Measurements from ENCODE around the gene CCDC87.
A peak's percentile ranks its signal among the peaks of the same experiment; 100 is the strongest.
"Not testable (repeated sequence)": the region's sequence is repeated elsewhere in the genome, so short reads cannot be mapped to it uniquely, and the experiment has no call there.

CCDC87 gene

DNA sequence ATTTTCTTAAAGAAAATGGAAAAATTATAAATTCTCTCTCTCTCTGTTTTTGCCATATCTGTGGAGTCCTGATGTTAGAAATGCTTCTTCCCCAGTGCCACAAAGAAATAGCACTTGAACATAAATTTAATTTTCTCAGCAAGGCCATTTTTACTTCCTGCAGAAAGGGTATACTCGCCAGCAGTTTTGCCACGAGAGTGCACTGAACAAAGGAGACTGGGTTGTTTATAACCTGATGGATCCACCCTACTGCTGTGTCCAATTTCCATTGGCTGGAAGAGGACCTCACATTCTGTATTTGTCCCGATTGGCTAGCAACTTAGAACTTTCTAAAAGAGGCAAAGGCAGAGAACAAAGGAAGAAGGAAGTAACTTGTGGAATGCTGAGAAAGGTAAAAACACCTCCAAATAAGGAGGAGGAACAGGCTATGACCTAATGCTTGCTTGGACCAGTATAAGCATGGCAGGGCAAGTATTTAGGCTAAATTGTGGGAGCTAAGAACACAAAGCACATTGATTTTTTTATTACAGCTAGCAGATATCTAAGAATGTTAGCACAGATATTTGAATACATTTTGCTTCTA lies 10.2 kb downstream of the CCDC87 start:
- not testable (repeated sequence) for DNase-seq (ENCODE audit: low read depth in 2 of 2)

- DNase-seq (ENCODE audit: low read depth in 2 of 2), result no peak
These were observed 11.6 kb downstream of the CCDC87 start for GRCh38 chr11:66581261-66581660.

DNA sequence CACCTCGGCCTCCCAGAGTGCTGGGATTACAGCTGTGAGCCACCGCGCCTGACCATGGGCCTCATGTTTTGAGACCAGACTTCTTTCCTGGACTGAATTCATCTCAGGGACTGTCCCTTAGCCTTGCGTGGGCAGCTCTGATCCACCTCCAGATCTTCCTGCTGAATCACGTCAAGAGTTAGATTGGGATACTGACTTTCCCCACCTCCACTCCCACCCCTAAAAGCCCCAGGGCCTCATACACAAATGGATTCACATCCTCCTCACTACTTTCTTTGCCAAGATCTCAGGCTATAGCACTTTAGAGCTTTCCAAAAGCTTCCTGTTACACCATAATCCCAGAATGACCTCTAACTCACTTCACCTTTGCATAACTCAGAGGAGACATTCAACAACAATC lies 12.1 kb downstream of the CCDC87 start:
- DNase-seq (ENCODE audit: low read depth in 2 of 2), result no peak

DNA sequence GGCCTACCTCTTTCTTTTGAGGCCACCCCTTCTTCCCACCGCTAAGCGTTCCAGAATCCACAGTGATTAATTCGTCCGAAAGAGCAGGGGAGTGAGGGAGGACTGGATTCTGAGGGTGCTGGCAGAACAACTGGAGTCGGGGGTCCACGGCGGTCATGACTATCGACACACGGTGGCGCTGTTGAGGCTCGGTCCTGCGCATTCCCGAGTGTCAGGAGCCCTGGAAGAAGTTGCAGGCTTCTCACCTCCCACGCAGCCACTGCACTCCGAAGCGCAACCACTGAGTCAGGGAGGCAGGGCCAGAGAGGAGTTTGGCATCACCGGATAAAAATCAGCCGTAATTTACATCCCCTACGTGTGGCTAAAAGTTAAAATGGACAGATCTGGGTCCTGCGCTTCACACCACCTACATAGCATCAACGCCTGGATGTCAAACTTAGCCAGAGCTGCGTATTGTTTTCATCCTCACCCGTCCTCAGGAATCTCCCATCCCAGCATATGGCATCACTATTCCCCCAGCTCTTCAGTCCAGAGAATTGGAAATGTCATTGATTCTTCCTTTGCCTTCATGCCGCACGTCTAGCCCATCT lies 13.8 kb downstream of the CCDC87 start:
- peak; percentile 45 to 75 for DNase-seq (ENCODE audit: low read depth in 2 of 2)

- DNase-seq (ENCODE audit: low read depth in 2 of 2), result no peak
These were observed 22.0 kb downstream of the CCDC87 start for GRCh38 chr11:66570850-66571180.

DNA sequence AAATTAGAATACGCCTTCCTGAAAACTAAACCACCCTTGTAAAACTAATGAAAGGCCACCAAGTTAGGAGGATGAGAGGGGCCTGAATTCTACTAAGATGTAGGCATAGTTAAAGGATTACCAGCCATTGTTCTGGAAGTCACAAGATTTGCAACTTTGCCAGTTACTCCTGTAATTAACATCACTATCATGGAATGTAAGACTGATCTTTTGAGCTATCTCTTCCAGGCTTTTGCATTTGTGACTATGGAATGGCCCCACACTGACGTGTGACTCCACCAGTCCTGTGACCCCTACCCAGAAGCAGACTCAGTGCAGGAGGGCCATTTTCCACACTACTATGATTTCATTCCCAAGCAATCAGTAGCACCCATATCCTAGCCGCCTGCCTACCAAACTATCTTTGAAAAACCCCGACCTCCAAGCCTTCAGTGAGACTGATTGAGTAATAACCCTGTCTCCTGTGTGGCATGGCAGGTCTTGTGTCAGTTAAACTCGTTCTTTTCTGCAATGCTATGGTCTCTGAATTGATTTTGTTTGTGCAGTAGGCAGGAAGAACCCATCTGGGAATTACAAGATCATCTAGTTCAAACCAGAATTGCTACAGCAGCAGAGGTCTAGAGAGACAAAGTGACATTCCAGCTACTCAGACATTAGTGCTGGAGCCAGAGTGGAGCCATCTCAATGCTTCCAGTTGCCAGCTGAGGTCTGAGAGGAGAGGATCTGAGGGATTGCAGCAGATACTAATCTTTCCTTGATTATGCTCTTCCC lies 22.6 kb downstream of the CCDC87 start:
- DNase-seq (ENCODE audit: low read depth in 2 of 2), result no peak

DNA sequence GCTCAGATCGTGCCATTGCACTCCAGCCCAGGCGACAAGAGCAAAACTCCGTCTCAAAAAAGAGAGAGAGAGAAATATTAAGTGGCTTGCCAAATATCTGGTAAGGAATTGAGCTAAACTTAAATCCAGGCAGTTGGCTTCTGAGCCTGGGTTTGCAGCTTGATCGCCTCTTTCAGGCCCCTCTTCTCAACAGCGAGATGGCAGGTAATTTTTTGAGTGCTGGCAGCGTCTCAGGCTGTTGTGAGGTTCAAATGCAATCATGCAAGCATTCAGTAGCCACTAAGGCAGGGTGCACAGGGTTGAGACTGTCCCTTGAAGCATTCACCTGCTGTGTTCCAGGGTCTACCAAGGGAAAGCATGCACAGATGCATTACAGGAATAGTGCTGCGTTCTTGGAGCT lies 23.8 kb downstream of the CCDC87 start:
- DNase-seq (ENCODE audit: low read depth in 2 of 2), result no peak

DNA sequence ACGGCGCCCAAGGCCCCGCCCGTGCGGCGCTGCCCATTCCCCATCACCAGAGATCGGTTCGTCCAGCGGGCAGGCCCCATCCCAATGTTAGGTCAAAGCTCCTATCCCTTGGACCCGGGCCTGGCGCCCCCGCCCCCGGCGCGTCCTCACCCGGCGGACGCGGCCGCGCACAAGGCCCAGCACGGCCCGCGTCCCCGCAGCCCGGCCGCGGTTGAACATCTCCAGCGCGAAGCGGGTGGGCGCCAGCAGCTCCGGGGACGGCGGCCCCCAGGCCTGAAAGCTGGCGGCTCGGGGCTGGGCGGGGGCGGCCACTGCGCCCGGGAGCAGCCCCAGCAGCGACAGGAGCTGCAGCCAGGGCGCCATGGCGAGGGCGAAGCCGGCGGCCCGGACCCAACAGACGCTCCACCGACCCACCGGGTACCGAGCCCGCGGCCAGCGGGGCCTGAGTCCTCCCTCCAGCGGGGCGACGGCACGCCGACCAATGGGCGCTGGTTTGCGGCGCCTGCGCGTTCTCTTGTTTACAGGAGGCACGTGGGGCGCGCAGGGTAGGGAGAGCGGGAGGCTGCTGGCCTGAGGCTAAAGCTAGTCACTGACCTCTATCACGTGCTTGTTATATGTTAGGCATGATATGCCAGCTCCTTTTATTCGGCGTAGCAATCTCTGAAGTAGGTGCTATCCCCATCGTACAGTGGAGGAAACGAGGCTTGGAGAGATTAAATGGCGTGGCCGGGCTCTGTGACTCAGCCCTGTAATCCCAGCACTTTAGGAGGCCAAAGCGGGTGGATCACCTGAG lies 24.5 kb downstream of the CCDC87 start, which contains the start of gene CTSF:
CTSF (minus strand) TSS at position 483 of the 793 bp plus-strand sequence; CDS start at position 363, 120 bp downstream.
- DNase-seq (ENCODE audit: low read depth in 2 of 2), result peak; percentile 15 to 43

DNA sequence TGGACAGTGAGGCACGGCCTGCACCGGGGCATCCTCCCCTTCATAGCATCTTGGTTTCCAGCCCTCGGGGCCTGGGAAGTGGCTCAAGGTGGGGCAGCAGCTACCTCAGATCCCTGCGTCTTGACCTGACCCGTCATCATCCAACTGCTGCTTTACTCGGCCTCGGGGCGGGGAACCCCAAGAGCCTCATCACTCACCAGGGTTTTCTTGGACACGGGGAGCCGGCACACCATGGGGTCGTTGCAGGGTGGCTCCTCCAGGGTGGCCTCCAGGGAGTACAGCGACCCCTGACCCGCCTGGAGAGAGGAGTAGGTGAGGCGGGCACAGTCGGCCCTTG lies 25.1 kb downstream of the CCDC87 start:
- no peak for DNase-seq (ENCODE audit: low read depth in 2 of 2)

- no peak for DNase-seq (ENCODE audit: low read depth in 2 of 2)
These were observed 26.6 kb downstream of the CCDC87 start for GRCh38 chr11:66566221-66566620.

- no peak for DNase-seq (ENCODE audit: low read depth in 2 of 2)
These were observed 27.9 kb downstream of the CCDC87 start for GRCh38 chr11:66564984-66565383.

GRCh38 chr11:66564538-66564937 lies 28.3 kb downstream of the CCDC87 start:
- DNase-seq (ENCODE audit: low read depth in 2 of 2), result no peak

GRCh38 chr11:66563832-66564231 lies 29.0 kb downstream of the CCDC87 start:
- no peak for DNase-seq (ENCODE audit: low read depth in 2 of 2)

DNA sequence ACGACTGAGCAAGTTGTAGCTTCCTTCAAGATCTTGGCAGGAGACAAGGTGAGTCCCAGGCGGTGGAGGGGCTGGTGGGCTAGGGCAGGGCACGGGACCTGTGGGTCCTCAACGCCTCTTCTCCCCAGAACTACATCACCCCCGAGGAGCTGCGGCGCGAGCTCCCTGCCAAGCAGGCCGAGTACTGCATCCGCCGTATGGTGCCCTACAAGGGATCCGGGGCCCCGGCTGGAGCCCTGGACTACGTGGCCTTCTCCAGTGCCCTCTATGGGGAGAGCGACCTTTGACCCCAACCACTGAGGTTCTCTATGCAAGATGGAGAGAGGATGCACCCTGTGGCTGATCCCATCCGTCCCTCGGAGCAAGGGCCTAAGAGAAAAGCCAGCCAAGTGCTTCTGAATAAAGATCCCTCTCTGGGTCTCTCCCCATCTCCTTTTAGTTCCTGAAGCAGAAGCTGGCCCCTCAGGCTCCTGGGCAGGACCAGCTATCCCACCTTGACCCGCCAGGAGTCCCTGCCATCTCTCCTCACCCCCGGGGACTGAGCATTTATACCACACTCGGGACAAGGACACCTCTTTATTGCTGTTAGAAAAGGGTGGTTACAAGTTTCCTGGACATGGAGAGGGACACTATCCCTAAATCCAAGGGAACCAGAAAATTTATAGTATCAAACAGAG lies 29.8 kb downstream of the CCDC87 start:
- DNase-seq (ENCODE audit: low read depth in 2 of 2), result no peak

- no peak for DNase-seq (ENCODE audit: low read depth in 2 of 2)
These were observed 30.6 kb downstream of the CCDC87 start for GRCh38 chr11:66562275-66562674.

DNA sequence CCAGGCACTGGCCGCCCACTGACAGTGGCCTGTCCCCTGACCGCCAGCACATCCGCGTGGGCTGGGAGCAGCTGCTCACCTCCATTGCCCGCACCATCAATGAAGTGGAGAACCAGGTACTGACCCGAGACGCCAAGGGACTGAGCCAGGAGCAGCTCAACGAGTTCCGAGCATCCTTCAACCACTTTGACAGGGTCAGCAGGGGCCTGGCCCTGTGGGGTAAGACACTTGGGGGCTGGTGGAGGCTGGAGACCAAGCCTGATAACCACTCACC lies 31.0 kb downstream of the CCDC87 start:
- DNase-seq (ENCODE audit: low read depth in 2 of 2), result no peak

GRCh38 chr11:66561178-66561974 lies 31.5 kb downstream of the CCDC87 start:
- no peak for DNase-seq (ENCODE audit: low read depth in 2 of 2)

- DNase-seq (ENCODE audit: low read depth in 2 of 2), result no peak
These were observed 32.8 kb downstream of the CCDC87 start for GRCh38 chr11:66559866-66560676.

GRCh38 chr11:66559142-66559865 lies 33.6 kb downstream of the CCDC87 start:
- DNase-seq (ENCODE audit: low read depth in 2 of 2), result peak in 1 of 2 donors; percentile 35

All from stimulated activated CD4-positive, alpha-beta T cell treated with anti-CD3 and anti-CD28 coated beads, Interleukin-1b, Interleukin-23, amount 100 ng/mL, for 1 hour (primary cell).